Tibial nerve (tissue), 4 donors: ENCODE results near the gene PPARGC1A. TPM values are rescaled to one million over a fixed set of nuclear protein-coding genes. Genes with fewer than 3 reads are reported as not detected.

Experiments
- DNase-seq, 2 donors: peaks; one replicate each; pipeline ENCODE4 v3.0.0-alpha.2; 2019; ENCODE audit warnings: low spot score in 2 of 2
- H3K27ac ChIP-seq, 4 donors: fragments of 200-600 bp; sonication (generic) in 3 of 4; one replicate each; pipeline ENCODE4 v1.5.1; 2017 to 2019; ENCODE audit warnings: mild to moderate bottlenecking in 1 of 4
- H3K27me3 ChIP-seq, 2 donors: fragments of 200-600 bp; sonication (generic) in 1 of 2; one replicate each; pipeline versions ENCODE4 v1.5.1 to v1.6.0; 2017 to 2019
- H3K36me3 ChIP-seq, 3 donors: fragments of 200-600 bp; sonication (generic); one replicate each; pipeline ENCODE4 v1.5.1; 2018 to 2019
- H3K4me1 ChIP-seq, 4 donors: fragments of 200-600 bp; sonication (generic) in 3 of 4; one replicate each; pipeline ENCODE4 v1.5.1; 2017 to 2019
- H3K4me3 ChIP-seq, 4 donors: fragments of 200-600 bp; sonication (generic) in 3 of 4; one replicate each; pipeline ENCODE4 v1.5.1; 2017 to 2019; ENCODE audit warnings: mild to moderate bottlenecking in 1 of 4, moderate library complexity in 1 of 4
- H3K9me3 ChIP-seq, 4 donors: fragments of 200-600 bp; sonication (generic) in 3 of 4; one replicate each; pipeline ENCODE4 v1.5.1; 2017 to 2019
- EP300 ChIP-seq, 2 donors: sonication (generic); formaldehyde crosslinking; IDR thresholded peaks; one replicate each; pipeline ENCODE4 v1.6.1; 2017; ENCODE audit warnings: antibody characterized with exemption in 2 of 2, mild to moderate bottlenecking in 1 of 2
- POLR2A ChIP-seq, 2 donors: fragments of 450-650 bp; IDR thresholded peaks; one replicate each; pipeline ENCODE4 v1.6.1; 2017; ENCODE audit warnings: antibody characterized with exemption in 2 of 2, mild to moderate bottlenecking in 2 of 2, moderate library complexity in 2 of 2
- WGBS, 2 donors: methylation state at CpG; one replicate each; pipeline ENCODE4 v1.1.5; 2018; 5-methylcytosine and 5-hydroxymethylcytosine counted together
- total RNA-seq, 4 donors: library from RNA; depleted of rRNA; stranded (reverse); fragments of >200 nt; gene quantifications; one replicate each; pipeline ENCODE4 v1.1.0, GENCODE V29; 2016
- TF ChIP-seq, protein P1 (sequence below), 5 experiments: fragments of 200-600 bp in 3 of 5; fragments of 450-650 bp in 2 of 5; sonication (generic) in 3 of 5; IDR thresholded peaks; one replicate each; pipeline ENCODE4 v1.5.1; 2016 to 2019; ENCODE audit warnings: antibody characterized with exemption in 5 of 5, mild to moderate bottlenecking in 3 of 5, moderate library complexity in 2 of 5

The PPARGC1A gene
- total RNA-seq, 4 donors from 2014 or later, result 4.6 to 14.7 (median 6.8) TPM

GRCh38 chr4:23857367-23857959, 32.4 kb downstream of the PPARGC1A start:
- Histone ChIP-seq H3K4me3 (no peak overlapping the region), H3K9me3 (no peaks in the 10 kb centered on the region), H3K36me3 (no peaks in the 10 kb centered on the region), H3K4me1 (peaks cover 0 to 17% (median 0%) of the 10 kb centered on the region in 4 donors), H3K27ac (no peak overlapping the region), H3K27me3 (no peaks in the 10 kb centered on the region)
- TF ChIP-seq POLR2A (IDR thresholded peaks at IDR 0.05) (no peak), EP300 (IDR thresholded peaks at IDR 0.05) (no peak)
- TF ChIP-seq, protein P1, sequence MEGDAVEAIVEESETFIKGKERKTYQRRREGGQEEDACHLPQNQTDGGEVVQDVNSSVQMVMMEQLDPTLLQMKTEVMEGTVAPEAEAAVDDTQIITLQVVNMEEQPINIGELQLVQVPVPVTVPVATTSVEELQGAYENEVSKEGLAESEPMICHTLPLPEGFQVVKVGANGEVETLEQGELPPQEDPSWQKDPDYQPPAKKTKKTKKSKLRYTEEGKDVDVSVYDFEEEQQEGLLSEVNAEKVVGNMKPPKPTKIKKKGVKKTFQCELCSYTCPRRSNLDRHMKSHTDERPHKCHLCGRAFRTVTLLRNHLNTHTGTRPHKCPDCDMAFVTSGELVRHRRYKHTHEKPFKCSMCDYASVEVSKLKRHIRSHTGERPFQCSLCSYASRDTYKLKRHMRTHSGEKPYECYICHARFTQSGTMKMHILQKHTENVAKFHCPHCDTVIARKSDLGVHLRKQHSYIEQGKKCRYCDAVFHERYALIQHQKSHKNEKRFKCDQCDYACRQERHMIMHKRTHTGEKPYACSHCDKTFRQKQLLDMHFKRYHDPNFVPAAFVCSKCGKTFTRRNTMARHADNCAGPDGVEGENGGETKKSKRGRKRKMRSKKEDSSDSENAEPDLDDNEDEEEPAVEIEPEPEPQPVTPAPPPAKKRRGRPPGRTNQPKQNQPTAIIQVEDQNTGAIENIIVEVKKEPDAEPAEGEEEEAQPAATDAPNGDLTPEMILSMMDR (IDR thresholded peaks at IDR 0.05), result peak in 2 of 5 experiments; percentile 10 to 36
- WGBS, 2 donors, result 58 to 62% methylated on average over 4 of the region's 4 CpGs
- DNase-seq, result no peak

- H3K36me3 ChIP-seq, result no peaks in the 10 kb centered on the region
- no peak for TF ChIP-seq EP300 (IDR thresholded peaks at IDR 0.05)
- TF ChIP-seq, protein P1 (IDR thresholded peaks at IDR 0.05), result no peak
- TF ChIP-seq POLR2A (IDR thresholded peaks at IDR 0.05), result no peak
- H3K4me1 ChIP-seq, result peaks cover 0 to 17% (median 0%) of the 10 kb centered on the region in 4 donors
- no peaks in the 10 kb centered on the region for H3K27me3 ChIP-seq
- no peaks in the 10 kb centered on the region for H3K9me3 ChIP-seq
- no peak for DNase-seq
- no peak overlapping the region for H3K27ac ChIP-seq
- H3K4me3 ChIP-seq, result no peak overlapping the region
- 30 to 55% methylated on average over 3 of the region's 3 CpGs for WGBS, 2 donors
Observed at GRCh38 chr4:23856630-23857029, 33.2 kb downstream of the PPARGC1A start.

DNA sequence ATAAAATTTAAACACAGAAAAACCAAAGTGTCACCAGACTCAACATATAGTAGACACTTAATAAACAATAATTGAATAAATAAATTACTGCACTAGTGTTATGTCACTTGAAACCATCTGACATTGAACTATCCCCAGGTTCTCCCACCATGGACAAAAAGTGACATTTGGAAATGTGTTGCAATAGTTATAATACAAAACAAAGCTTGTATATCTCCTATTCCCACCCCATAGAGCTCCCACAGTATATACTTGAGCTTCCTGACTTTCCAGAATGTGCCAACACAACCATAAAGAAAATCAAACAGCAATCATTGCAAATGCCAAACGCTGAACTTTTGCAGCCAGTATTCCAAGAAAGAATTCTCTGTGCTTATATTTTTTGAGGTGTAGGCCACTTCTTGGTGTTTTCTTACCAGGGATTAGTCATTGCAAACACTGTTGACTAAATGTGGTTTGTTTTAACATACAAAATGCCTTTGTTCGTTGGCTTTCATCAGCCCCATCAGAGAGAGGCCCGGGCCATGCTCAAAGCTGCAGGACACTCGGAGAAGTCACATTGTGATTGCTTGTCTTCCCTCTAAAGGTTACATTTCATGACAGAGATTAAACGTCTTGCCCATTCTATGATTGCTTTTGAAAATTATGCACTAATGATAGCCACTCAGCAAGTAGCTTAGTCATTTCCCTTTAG, 33.8 kb downstream of the PPARGC1A start:
- Histone ChIP-seq H3K27ac (no peak overlapping the region), H3K4me1 (peaks cover 0 to 17% (median 0%) of the 10 kb centered on the region in 4 donors), H3K36me3 (no peaks in the 10 kb centered on the region), H3K4me3 (no peak overlapping the region), H3K9me3 (no peaks in the 10 kb centered on the region), H3K27me3 (no peaks in the 10 kb centered on the region)
- no peak for DNase-seq
- WGBS, 2 donors, result 47 to 58% methylated on average over 5 of the region's 5 CpGs
- TF ChIP-seq POLR2A (IDR thresholded peaks at IDR 0.05), result no peak
- TF ChIP-seq, protein P1 (IDR thresholded peaks at IDR 0.05), result no peak
- no peak for TF ChIP-seq EP300 (IDR thresholded peaks at IDR 0.05)

GRCh38 chr4:23853986-23854660, 35.7 kb downstream of the PPARGC1A start:
- Histone ChIP-seq H3K27me3 (no peaks in the 10 kb centered on the region), H3K4me3 (no peak overlapping the region), H3K9me3 (no peaks in the 10 kb centered on the region), H3K4me1 (peaks cover 0 to 17% (median 0%) of the 10 kb centered on the region in 4 donors), H3K36me3 (no peaks in the 10 kb centered on the region), H3K27ac (no peak overlapping the region)
- no peak for DNase-seq
- no peak for TF ChIP-seq EP300 (IDR thresholded peaks at IDR 0.05)
- TF ChIP-seq POLR2A (IDR thresholded peaks at IDR 0.05), result no peak
- TF ChIP-seq, protein P1 (IDR thresholded peaks at IDR 0.05), result no peak
- 81 to 86% methylated on average over 4 of the region's 4 CpGs for WGBS, 2 donors

DNA sequence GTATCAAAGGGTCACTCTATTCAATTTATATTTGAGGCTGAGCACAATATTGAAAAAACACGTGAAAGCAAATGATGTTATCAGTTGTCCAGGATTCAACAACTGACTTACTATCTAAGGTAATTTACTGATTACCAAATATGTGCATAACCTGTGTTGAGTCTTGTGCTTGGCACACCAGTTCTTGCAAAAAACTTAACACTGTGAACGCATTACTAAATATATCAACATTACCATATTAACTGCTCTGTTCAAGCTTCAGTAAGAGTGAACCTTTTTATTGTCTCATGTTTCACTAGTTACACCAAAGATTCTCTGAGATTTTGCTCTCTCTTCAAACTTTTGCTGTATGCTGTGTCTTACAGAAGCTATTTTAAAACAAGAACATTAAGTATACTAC, 38.4 kb downstream of the PPARGC1A start:
- H3K27ac ChIP-seq, result no peak overlapping the region
- TF ChIP-seq, protein P1 (IDR thresholded peaks at IDR 0.05), result no peak
- TF ChIP-seq POLR2A (IDR thresholded peaks at IDR 0.05), result no peak
- no peak for DNase-seq
- H3K9me3 ChIP-seq, result no peaks in the 10 kb centered on the region
- no peak overlapping the region for H3K4me3 ChIP-seq
- no peaks in the 10 kb centered on the region for H3K36me3 ChIP-seq
- no peaks in the 10 kb centered on the region for H3K27me3 ChIP-seq
- 94 to 95% methylated on average over 2 of the region's 2 CpGs for WGBS, 2 donors
- peaks cover 0 to 8% (median 0%) of the 10 kb centered on the region in 4 donors for H3K4me1 ChIP-seq
